ENCODE measurements around the gene EXD3.
A peak's percentile ranks its signal among the peaks of the same experiment; 100 is the strongest.

EXD3 gene

GRCh38 chr9:137461316-137461662 lies 38.3 kb upstream of the EXD3 start:
- DNase-seq (ENCODE audit: low read depth) = no peak
- TF ChIP-seq CTCF (IDR thresholded peaks at IDR 0.05; ENCODE audit: control insufficient read depth, extremely low read depth, insufficient read depth) = no peak
- no peak overlapping the region for H3K4me3 ChIP-seq (ENCODE audit: low read depth, low read length)

- H3K4me3 ChIP-seq (ENCODE audit: low read depth, low read length) = no peak overlapping the region
- DNase-seq (ENCODE audit: low read depth) = no peak
- no peak for TF ChIP-seq CTCF (IDR thresholded peaks at IDR 0.05; ENCODE audit: control insufficient read depth, extremely low read depth, insufficient read depth)
Observed at GRCh38 chr9:137460363-137461315, 37.7 kb upstream of the EXD3 start.

- peak overlapping the region; percentile 11; the same call in 1 of the 2 replicates for H3K4me3 ChIP-seq (ENCODE audit: low read depth, low read length)
- DNase-seq (ENCODE audit: low read depth) = no peak
- no peak for TF ChIP-seq CTCF (IDR thresholded peaks at IDR 0.05; ENCODE audit: control insufficient read depth, extremely low read depth, insufficient read depth)
Observed at GRCh38 chr9:137459601-137460362, 36.8 kb upstream of the EXD3 start.

GRCh38 chr9:137459152-137459600 lies 36.2 kb upstream of the EXD3 start, which contains the start of gene NSMF:
Gene NSMF (minus strand): TSS chr9:137459334. CDS start chr9:137459102, 232 bp downstream.
- peak; percentile 41 for DNase-seq (ENCODE audit: low read depth)
- peak within 1 kb of the TSS; percentile 69 for H3K4me3 ChIP-seq (ENCODE audit: low read depth, low read length)
- TF ChIP-seq CTCF (IDR thresholded peaks at IDR 0.05; ENCODE audit: control insufficient read depth, extremely low read depth, insufficient read depth) = no peak

GRCh38 chr9:137458194-137459151 lies 35.5 kb upstream of the EXD3 start:
- DNase-seq (ENCODE audit: low read depth) = no peak
- TF ChIP-seq CTCF (IDR thresholded peaks at IDR 0.05; ENCODE audit: control insufficient read depth, extremely low read depth, insufficient read depth) = no peak
- H3K4me3 ChIP-seq (ENCODE audit: low read depth, low read length) = peak overlapping the region; percentile 69
